HG02938 (cell line): Measurements from ENCODE around the gene SLC25A26.
A peak's percentile ranks its signal among the peaks of the same experiment; 100 is the strongest.

Experiments
- ATAC-seq: cut with Tn5 transposase; IDR thresholded peaks from one replicate; pipeline ENCODE4 v1.9.1; 2021; ENCODE audit warnings: mild to moderate bottlenecking, moderate library complexity; ENCODE audit not compliant: unreplicated experiment

The SLC25A26 gene, protein sequence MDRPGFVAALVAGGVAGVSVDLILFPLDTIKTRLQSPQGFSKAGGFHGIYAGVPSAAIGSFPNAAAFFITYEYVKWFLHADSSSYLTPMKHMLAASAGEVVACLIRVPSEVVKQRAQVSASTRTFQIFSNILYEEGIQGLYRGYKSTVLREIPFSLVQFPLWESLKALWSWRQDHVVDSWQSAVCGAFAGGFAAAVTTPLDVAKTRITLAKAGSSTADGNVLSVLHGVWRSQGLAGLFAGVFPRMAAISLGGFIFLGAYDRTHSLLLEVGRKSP

DNA sequence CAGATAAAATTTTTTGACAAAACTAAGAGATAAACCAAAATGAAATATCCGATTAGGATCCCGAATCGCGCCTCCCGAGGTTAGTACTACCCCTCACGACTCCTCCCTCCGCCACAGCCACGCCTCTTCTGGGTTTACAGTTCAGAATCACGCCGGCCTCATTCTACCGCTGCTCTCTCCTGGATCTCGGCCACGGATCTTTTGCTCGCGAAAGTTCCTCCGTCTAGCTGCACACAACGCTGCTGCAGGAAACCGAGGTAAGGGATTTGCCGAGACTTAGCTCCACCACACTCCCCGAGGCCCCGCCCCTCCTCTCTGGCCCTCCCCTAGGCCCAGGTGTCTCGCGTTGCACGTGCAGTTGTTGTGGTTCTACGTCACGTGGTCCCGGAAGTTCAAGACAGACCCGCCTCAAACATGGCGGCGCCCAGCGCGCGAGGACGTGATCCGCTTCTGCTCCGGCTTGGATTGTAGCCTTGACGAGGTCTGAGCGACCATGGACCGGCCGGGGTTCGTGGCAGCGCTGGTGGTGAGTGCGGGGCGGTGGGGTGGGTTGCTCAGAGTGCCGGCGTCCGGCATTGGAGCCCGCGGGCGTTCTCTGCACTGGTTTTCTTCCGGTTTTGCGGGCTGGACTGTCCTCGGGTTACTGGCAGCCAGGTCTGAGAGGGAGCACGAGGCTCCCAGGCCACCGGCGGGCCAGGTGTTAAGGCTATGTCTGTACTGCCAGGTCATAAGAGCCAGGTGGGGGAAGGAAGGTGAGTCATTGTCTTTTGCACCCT lies at the start of gene SLC25A26:
SLC25A26 (plus strand) TSS at position 400 of the 776 bp plus-strand sequence; CDS start at position 494, 94 bp downstream.
- ATAC-seq: peak; percentile 99

DNA sequence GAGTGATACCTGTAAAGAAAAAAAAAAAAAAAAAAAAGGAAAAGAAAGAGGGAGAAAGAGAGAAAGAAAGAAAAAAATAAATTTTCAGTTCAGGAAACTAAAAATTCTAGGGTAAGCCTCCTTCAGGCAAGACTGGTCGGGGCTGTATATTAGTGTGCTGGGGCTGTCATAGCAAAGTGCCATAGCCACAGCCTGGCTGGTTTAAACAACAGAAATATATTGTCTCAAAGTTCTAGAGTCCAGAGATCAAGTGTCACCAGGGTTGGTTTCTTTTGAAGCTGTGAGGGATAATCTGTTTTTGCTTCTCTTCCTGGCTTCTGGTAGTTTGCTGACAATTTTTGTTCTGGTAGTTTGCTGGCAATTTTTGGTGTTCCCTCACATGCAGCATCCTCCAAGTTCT lies 48.4 kb upstream of the SLC25A26 start:
- no peak for ATAC-seq

DNA sequence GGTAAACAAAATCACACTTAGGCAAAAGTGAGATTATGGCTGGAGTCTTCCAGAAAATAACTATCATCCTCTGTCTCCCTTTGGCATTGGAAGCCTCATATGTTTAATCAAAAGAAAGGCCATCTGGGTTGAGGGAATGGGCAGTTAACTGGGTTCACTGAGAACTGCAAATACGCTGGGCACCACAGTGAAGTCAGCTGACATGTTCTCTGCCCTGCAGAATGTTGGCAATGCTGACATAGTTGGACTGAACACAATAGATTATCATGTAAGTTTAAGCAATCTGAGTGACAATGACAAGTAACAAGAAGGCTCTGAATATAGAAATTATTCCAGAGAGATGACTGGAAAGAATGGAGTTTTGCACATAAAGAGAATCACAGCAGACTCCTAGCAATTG lies 43.8 kb upstream of the SLC25A26 start:
- no peak for ATAC-seq

DNA sequence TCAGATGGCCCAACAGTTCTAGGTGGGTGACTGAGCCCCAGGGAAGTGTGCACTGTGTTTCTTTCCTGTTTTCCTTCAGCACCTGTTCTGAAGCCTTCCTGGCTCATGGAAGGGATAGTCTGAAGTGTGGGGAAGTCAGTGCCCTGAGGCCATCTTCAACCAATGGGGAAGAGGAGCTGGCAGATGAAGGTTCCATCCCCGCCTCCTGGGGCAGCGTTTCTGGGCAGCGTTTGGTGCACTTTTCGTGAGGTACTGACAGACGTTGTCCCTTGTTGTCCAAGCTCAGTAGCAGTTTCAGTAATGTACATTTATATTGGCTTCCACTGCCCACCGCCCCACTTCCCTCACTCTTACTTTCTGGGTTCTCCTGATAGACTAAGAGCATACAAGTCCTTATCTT lies 42.6 kb upstream of the SLC25A26 start:
- no peak for ATAC-seq

DNA sequence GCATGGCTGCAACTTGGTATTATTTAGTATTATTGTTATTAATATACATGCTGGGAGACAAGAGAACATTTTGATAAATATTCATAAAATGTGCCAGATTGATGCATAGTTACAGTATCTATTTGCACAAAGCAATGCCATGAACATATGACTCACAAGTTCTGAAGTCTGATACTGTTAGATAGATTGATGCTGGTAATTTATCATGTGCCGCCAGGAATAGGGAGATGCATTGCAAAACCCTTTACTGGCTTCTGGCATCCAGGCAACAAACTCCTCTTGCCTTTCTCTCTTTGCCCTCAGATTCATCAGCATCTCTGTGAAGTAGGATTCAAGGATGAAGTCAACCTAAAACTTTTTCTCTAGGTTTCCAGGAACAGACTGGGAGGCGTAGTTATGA lies 41.0 kb upstream of the SLC25A26 start:
- no peak for ATAC-seq

DNA sequence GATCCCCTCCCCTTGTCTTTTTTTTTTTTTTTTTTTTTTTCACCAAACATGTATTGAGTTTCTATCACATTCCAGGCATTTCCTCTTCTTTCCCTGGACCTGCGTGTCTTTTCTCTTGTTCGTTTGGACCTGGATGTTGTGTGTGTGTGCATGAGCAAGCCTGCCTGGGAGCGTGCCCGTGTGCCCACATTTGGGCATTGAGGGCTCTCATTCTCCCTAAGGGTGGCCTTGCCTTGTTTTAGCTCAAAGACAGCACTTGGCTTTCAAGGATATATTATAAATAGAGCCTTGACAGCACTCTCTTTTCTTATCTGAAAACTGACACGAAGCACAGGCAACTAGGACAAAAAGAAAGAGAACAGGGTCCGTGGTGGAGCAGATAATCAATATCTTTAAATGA lies 39.0 kb upstream of the SLC25A26 start:
- no peak for ATAC-seq

DNA sequence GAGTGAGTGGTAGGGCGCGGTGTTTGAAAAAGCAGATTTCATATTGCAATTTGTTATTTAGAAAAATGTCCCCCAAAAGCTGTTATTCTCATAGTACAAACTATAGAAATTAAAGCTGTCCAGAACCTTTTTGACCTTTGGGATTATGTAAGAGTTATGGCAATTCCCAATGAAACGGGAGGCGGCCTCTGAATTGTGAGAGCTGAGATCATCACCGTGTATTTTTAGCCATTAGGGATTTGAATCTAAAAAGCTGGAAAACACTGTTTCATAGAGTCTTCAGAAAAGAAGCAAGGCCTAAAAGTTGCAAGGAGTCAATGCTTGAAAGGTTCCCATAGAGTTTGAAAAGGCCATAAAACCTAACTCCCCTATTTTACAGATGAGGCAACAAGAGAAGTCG lies 38.6 kb upstream of the SLC25A26 start:
- no peak for ATAC-seq

DNA sequence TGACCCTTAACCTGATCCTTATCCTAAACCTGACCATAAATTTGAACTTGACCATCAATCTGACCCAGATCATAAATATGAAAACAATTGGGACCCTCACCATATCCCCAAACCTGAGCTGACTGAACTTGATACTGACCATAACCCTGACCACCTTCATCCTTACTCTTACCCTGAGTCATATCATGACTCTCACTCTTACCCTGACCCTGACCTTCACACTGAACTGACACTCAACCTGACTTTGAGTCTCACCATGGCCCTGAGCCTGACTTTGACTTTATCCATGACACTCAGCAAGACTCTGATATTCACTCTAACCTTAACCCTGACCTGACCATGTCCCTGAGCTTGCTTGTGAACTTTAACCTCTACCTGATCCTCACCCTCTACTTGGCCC lies 34.3 kb upstream of the SLC25A26 start:
- no peak for ATAC-seq

DNA sequence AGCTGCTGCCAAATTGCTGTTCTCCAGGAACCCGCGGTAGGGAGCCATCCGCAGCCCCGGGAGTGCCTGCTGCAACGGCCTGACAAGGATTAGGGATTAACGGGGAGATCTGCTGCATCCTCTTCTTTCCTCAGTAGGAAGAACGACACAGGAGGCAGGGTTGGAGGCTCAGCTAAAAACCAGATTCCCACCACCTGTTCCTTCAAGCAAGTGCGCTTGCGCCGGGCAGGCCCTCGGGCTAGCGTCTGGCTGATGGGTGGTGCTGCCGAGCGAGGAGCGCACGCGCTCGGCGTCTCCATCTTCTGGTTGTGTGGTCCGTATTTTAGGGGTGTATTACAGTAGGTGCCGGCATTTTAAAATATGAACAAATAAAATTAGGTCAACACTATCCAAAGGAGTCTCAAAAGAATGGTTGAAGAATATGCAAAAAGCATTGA lies 25.4 kb upstream of the SLC25A26 start:
- no peak for ATAC-seq

DNA sequence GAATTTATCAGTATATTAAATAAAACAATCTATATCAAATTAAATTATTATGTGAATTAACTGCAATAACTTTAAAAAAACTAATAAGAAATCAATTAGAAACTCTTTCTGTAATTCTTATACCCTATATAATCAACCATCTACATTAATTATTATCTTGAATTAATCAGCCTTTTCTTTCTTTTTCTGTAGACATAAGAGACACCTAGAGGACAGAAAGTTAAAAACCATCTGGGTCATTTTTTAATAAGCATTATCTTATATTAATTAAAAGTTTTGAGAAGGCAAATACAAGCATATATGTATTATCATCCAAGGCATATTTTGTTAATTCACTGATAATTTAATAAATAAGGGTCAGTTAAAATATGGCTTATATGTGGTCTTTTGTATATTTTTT lies 24.2 kb upstream of the SLC25A26 start:
- ATAC-seq: no peak

DNA sequence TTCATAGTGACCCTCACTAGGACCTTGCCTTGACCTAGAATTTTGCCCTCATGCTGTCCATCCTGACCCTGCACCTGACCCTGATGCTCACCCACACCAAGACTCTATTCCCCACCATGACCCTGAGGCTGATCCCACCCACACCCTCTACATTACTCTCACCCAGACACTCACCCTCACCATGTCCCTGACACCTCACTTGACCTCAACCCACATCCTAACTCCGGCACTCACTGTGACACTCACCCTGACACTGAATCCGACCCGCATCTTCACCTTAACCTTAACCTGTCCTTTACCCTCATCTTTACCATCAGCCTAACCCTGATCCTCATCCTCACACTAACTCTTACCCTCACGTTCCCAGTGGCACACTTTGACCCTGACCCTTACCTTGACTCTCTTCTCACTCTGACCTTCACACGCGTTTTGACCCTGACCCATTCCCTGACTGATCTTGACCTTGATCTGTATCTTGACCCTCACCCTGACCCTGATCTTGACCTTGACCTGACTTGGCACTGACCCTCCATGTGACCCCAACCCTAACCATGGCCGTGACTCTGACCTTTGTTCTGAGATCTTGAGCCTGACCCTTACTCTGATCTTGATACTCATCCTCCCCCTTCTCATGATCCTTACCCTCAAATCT lies 22.2 kb upstream of the SLC25A26 start:
- ATAC-seq: no peak

DNA sequence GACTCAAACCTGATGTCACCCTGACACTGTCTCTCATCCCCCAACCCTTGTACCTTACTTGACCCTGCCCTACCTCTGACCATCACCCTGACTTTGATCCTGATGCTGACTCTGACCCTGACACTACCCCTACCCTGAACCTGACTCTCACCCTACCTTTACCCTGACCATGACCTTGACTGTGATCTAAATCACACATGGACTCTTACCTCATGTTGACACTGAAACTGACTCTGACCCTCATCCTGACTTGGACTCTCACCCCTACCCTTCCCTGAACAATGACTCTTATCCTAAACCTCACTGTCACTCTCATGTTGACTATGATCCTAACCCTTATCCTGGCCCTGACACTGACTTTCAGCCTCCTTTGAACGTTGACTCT lies 21.7 kb upstream of the SLC25A26 start:
- no peak for ATAC-seq

DNA sequence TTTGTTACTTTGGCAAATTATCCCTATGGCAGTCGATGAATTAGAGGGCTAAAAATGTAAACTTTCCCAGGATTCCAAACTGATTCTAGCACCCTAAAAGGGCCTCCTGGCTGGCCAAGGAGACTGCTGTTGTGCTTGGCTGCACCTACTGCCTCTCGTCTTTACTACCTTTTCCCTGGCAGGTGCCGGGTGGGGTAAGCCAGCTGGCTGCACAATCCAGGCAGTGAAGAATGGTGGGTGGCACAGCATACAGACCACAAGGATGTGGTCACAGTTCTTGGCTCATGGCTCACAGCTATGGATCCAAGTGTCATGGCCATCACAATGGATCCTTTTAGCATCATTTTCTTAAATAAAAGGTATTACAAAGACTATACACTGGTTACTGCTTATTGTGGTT lies 20.7 kb upstream of the SLC25A26 start:
- ATAC-seq: no peak

DNA sequence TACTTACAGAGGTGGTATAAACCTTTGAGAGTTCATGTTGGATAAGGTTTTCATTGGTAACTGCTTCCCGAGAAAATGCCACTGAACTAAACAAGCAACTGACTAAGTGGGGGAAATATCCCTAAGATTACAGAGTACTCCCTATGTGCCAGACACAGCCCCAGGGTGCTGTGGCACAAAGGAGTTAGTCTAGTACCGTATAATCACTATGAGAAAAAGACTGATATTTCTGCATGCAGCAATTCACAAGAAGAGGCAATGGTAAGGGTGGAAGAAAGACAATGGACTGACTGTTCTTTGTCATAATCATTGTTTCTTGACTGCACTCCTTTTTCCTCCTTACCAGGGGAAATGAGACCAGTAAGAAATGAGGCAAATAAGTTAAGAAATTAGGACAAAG lies 20.0 kb upstream of the SLC25A26 start:
- ATAC-seq: no peak

DNA sequence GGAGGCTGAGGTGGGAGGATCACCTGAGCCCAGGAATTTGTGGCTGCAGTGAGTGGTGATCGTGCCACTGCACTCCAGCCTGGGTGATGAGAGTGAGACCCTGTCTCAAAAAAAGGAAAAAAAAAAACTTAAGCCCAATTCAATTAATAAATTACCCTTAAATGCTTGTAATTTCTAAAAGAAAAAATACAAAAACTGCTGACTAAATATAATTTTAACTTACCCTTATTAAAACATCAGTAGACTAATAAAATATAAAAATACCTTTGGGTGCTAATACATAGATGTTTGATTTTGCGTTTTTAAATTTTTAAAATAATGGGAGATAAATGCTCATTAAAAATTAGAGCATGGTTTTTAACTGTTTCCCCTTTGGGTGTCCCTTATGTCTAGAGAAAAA lies 17.5 kb upstream of the SLC25A26 start:
- ATAC-seq: no peak

DNA sequence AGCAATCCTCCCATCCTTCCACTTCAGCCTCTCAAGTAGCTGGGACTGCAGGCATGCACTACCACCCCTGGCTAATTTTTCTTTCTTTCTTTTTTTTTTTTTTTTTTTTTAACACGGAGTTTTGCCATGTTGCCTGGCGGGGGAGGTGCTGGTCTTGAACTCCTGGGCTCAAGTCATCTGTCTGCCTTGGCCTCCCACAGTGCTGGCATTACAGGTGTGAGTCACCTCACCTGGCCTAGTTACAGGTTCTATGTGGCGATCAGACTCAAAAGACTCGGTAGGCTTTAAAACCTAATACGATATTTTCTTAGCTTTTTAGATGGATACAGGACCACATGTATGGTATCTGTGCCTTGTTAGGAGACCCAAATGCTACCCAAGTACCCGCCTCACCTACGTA lies 14.0 kb upstream of the SLC25A26 start:
- ATAC-seq: no peak

DNA sequence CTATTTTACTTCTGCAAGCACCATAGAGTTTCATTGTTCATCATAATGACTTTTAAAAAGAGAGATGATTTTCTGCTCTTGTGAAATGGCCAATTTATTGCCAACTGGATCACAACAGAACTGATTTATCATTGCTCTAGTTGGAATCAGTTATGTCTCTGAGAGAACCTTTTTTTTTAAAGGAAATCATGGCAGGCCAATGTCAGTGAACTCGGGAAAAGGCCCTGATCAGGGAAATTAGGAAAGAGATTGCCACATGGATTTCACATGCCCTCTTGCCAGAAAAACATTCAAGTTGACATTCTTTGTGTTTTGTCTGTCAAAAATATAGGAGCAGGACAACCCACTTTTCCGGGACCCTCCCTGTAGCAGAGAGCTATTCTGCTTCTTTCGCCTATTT lies 12.6 kb upstream of the SLC25A26 start:
- ATAC-seq: no peak

DNA sequence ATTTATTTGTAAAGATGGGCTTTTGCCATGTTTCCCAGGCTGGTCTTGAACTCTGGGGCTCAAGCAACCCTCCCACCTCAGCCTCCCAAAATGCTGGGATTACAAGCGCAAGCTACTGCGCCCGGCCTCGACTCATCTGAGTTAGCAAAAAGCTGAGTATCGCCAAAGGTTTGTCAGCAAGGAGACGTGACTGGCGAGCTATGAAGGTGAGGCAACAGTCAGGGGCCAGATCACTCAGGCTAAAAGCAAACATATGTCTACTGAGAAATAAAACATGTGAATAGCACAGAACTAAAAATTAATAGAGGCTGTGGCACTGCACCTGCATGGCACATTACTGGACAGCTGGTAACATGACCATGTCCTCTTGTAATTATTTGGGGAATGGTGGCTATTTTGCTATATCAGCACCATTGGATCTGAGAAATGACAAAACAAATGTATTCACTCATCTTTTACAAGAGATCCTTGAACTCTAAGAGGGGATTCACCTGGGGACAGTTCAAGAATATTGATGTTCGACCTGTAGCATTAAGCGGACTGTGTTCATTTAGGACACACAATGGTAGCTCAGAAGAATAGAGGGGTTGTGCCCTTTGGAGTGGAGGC lies 10.0 kb upstream of the SLC25A26 start:
- ATAC-seq: no peak

DNA sequence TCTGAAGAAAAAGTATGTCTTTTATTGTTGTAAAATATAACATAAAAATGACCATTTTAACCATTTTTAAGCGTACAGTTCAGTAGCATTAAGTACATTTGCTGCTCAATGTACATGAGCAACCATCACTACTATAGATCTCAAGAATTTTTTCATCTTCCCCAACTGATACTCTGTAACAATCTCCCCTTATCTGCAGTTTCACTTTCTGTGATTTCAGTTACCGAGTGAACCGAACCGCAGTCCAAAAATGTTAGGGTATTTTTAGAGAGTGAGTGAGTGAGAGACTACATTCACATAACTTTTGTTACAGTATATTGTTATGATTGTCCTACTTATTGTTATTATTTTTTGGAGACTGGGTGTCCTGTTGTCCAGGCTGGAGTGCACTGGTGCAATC lies 9.0 kb upstream of the SLC25A26 start:
- ATAC-seq: no peak

DNA sequence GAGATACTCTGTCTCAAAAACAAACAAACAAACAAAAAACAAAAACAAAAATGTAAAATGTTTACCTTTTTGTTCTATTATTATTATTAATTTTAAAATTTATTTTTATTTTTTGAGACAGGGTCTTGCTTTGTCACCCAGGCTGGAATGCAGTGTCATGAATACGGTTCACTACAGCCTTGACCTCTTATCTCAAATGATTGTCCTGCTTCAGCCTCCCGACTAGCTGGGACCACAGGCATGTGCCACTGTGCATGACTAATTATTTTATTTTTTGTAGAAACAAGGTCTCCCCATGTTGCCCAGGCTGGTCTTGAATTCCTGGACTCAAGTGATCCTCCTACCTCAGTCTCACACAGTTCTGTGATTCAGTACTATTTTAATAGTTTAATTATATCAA lies 5.7 kb upstream of the SLC25A26 start:
- ATAC-seq: no peak

DNA sequence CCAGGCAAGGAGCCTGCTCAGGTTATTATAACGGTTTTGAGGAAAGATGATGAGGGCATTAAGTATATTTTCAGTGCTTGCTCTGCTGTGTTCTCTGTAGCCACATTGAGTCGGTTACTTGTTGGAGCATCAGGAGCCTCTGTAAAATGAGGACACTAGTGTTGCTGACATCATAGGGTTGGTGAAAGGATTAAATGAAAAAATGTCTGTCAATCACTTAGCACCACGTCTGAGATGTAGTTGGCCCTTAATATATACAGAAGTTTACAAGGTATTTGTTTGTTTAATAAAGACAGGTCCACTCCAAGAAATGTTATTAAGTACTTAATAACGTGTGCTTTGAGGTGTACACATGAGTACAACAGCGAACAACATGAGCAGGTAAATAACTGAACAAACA lies 735 bp upstream of the SLC25A26 start:
- no peak for ATAC-seq

DNA sequence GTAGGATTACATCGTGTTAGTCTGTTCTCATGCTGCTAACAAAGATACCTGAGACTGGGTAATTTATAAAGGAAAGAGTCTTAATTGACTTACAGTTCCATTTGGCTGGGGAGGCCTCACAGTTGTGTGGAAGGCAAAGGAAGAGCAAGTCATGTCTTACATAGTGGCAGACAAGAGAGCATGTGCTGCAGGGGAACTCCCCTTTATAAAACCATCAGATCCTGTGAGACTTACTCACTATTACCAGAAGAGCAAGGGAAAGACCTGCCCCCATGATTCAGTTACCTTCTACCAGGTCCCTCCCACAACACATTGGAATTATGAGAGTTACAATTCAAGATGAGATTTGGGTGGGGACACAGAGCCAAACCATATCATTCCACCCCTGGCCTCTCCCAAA lies 3.4 kb downstream of the SLC25A26 start:
- no peak for ATAC-seq
